K562 (cell line): ENCODE results near the gene OBSCN. TPM values are rescaled to one million over a fixed set of nuclear protein-coding genes. Genes with fewer than 3 reads are reported as not detected.
A peak's percentile ranks its signal among the peaks of the same experiment; 100 is the strongest.

ENCODE experiments used
- MGA ChIP-seq: fragments of 450-650 bp; IDR thresholded peaks from 2 replicates; pipeline ENCODE4 v1.6.1; 2016; ENCODE audit warnings: mild to moderate bottlenecking, moderate library complexity
- ZBTB7A ChIP-seq: IDR thresholded peaks from 2 replicates; pipeline ENCODE4 v1.6.1; 2011; ENCODE audit warnings: low read depth, mild to moderate bottlenecking, low read length, moderate library complexity, borderline replicate concordance; ENCODE audit not compliant: control insufficient read depth
- ZEB2 ChIP-seq: fragments of 450-650 bp; IDR thresholded peaks from 2 replicates; pipeline ENCODE4 v1.6.1; 2016
- ZFX ChIP-seq: sonication (generic); formaldehyde crosslinking; IDR thresholded peaks from 2 replicates; pipeline ENCODE4 v1.8.0; 2022; ENCODE audit warnings: mild to moderate bottlenecking, missing genetic modification reagents, moderate library complexity
- ZNF780A ChIP-seq: fragments of 250-450 bp; sonication (Bioruptor Pico); IDR thresholded peaks from 2 replicates; pipeline ENCODE4 v1.5.0; 2021; ENCODE audit warnings: mild to moderate bottlenecking
- polyA plus RNA-seq, 8 experiments: library from polyadenylated mRNA; depleted of rRNA in 4 of 8; stranded (reverse) in 5 of 8; unstranded in 3 of 8; fragments of >200 nt; fragmentation: Nextera tagmentation in 2 of 8; fragmentation: Illumina TruSeq in 1 of 8; extraction: Ambion mirVana in 2 of 8; extraction: Trizol in 1 of 8; gene quantifications; 2 replicates each; pipeline versions ENCODE4 v1.2.1 to v1.2.3, GENCODE V29; 2011 to 2014; ENCODE audit warnings: inconsistent platforms in 1 of 8, missing spikeins in 1 of 8
- total RNA-seq, 7 experiments: library from RNA; depleted of rRNA in 6 of 7; stranded (reverse); fragments of >200 nt in 6 of 7; fragmentation: Illumina TruSeq in 2 of 7; extraction: Trizol in 2 of 7; gene quantifications; 2 replicates each; pipeline versions ENCODE4 v1.2.1 to v1.2.3, GENCODE V29; 2011 to 2021; ENCODE audit warnings: low replicate concordance in 1 of 7
- TF ChIP-seq, protein P1 (sequence below), 2 experiments: IDR thresholded peaks; 2 replicates each; pipeline ENCODE4 v1.6.1; 2012; ENCODE audit warnings: improper control_type of control experiment in 2 of 2, low read depth in 2 of 2, low read length in 2 of 2, borderline replicate concordance in 1 of 2

Gene OBSCN
- total and polyA plus RNA-seq, 9 of the 15 experiments (the other 6 are each of a cell fraction or from before 2014, with no cell fraction given) = 0.18 to 19.7 (median 3.6) TPM

DNA sequence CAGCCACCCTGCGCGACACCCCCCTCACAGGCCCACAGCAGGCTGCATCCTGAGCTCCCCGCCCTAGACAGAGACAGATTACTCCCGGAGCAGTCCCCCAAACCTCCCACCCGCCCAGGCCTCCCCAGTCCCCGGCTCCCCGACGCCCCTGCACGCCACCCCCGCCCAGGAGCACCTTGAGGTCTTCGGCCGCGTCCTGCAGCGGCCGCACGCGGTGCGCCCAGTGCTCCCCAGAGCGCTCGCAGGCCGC, 198.1 kb downstream of the OBSCN start (continued):
- TF ChIP-seq, protein P1, sequence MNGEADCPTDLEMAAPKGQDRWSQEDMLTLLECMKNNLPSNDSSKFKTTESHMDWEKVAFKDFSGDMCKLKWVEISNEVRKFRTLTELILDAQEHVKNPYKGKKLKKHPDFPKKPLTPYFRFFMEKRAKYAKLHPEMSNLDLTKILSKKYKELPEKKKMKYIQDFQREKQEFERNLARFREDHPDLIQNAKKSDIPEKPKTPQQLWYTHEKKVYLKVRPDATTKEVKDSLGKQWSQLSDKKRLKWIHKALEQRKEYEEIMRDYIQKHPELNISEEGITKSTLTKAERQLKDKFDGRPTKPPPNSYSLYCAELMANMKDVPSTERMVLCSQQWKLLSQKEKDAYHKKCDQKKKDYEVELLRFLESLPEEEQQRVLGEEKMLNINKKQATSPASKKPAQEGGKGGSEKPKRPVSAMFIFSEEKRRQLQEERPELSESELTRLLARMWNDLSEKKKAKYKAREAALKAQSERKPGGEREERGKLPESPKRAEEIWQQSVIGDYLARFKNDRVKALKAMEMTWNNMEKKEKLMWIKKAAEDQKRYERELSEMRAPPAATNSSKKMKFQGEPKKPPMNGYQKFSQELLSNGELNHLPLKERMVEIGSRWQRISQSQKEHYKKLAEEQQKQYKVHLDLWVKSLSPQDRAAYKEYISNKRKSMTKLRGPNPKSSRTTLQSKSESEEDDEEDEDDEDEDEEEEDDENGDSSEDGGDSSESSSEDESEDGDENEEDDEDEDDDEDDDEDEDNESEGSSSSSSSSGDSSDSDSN (IDR thresholded peaks at IDR 0.05; ENCODE audit: borderline replicate concordance in 1 of 2, low read depth in 2 of 2, low read length in 2 of 2) = peak in 1 of 2 experiments; percentile 86; a peak in 2 of 4 replicates
- TF ChIP-seq ZNF780A = no peak
- TF ChIP-seq ZEB2 = no peak
- no peak for TF ChIP-seq ZFX
- TF ChIP-seq ZBTB7A = peak; percentile 52; the same call in 1 of the 2 replicates
- 0 out of 2 replicates have a peak, but pooled peaks have one; percentile 59 for TF ChIP-seq MGA
- TF ChIP-seq, all 486 proteins: peak for 6
